ENCODE results near the gene NR6A1.

DNA sequence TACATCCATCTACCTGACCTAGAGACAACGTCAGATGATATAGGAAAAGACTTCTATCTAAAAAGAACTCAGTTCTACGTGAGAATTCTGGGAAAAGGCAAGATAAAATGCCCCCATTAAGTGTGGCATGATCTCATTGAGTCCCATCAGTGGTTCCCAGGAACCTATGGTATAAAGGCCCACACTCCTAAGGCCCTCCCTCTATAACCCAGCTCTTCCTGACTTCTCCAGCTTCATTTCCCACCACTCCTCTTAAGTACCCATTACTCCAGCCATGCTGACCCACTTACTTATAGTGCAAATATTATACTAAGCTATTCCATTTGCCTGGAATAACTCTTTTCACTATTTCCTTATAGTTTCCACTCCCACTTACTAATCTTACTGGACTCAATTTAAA is 168.5 kb downstream of the NR6A1 start:
- TF ChIP-seq, protein P1, sequence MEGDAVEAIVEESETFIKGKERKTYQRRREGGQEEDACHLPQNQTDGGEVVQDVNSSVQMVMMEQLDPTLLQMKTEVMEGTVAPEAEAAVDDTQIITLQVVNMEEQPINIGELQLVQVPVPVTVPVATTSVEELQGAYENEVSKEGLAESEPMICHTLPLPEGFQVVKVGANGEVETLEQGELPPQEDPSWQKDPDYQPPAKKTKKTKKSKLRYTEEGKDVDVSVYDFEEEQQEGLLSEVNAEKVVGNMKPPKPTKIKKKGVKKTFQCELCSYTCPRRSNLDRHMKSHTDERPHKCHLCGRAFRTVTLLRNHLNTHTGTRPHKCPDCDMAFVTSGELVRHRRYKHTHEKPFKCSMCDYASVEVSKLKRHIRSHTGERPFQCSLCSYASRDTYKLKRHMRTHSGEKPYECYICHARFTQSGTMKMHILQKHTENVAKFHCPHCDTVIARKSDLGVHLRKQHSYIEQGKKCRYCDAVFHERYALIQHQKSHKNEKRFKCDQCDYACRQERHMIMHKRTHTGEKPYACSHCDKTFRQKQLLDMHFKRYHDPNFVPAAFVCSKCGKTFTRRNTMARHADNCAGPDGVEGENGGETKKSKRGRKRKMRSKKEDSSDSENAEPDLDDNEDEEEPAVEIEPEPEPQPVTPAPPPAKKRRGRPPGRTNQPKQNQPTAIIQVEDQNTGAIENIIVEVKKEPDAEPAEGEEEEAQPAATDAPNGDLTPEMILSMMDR (IDR thresholded peaks at IDR 0.05; ENCODE audit: insufficient read depth, low read length): no peak
- TF ChIP-seq POLR2AphosphoS5 (IDR thresholded peaks at IDR 0.05; ENCODE audit: low read depth): no peak
- no peak for TF ChIP-seq SPI1 (IDR thresholded peaks at IDR 0.05; ENCODE audit: borderline replicate concordance, low read depth)
- TF ChIP-seq, protein P2, sequence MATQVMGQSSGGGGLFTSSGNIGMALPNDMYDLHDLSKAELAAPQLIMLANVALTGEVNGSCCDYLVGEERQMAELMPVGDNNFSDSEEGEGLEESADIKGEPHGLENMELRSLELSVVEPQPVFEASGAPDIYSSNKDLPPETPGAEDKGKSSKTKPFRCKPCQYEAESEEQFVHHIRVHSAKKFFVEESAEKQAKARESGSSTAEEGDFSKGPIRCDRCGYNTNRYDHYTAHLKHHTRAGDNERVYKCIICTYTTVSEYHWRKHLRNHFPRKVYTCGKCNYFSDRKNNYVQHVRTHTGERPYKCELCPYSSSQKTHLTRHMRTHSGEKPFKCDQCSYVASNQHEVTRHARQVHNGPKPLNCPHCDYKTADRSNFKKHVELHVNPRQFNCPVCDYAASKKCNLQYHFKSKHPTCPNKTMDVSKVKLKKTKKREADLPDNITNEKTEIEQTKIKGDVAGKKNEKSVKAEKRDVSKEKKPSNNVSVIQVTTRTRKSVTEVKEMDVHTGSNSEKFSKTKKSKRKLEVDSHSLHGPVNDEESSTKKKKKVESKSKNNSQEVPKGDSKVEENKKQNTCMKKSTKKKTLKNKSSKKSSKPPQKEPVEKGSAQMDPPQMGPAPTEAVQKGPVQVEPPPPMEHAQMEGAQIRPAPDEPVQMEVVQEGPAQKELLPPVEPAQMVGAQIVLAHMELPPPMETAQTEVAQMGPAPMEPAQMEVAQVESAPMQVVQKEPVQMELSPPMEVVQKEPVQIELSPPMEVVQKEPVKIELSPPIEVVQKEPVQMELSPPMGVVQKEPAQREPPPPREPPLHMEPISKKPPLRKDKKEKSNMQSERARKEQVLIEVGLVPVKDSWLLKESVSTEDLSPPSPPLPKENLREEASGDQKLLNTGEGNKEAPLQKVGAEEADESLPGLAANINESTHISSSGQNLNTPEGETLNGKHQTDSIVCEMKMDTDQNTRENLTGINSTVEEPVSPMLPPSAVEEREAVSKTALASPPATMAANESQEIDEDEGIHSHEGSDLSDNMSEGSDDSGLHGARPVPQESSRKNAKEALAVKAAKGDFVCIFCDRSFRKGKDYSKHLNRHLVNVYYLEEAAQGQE (IDR thresholded peaks at IDR 0.05; ENCODE audit: insufficient replicate concordance, low read depth): no peak

Data from HL-60 (cell line).